H9 (cell line): ENCODE data around the gene TRIM44. TPM values are rescaled to one million over a fixed set of nuclear protein-coding genes. Genes with fewer than 3 reads are reported as not detected.

Experiments
- DNase-seq: peaks from one replicate; pipeline ENCODE4 v3.0.0-alpha.2; 2017
- H2AFZ ChIP-seq: one replicate; pipeline ENCODE4 v1.6.1; 2013; ENCODE audit warnings: mild to moderate bottlenecking, low read length, control low read depth, moderate library complexity
- H2AK5ac ChIP-seq: 2 replicates; pipeline ENCODE4 v1.6.1; 2013; ENCODE audit warnings: low read length, control low read depth, mixed read lengths; ENCODE audit not compliant: insufficient read length
- H2BK120ac ChIP-seq: one replicate; pipeline ENCODE4 v1.6.1; 2013; ENCODE audit warnings: low read depth, mild to moderate bottlenecking, low read length, control low read depth, inconsistent platforms; ENCODE audit not compliant: poor library complexity, severe bottlenecking
- H2BK12ac ChIP-seq: 2 replicates; pipeline ENCODE4 v1.6.1; 2013; ENCODE audit warnings: low read length, control low read depth, mixed read lengths, low read depth; ENCODE audit not compliant: insufficient read length
- H2BK15ac ChIP-seq: 2 replicates; pipeline ENCODE4 v1.6.1; 2013; ENCODE audit warnings: low read depth, low read length, control low read depth
- H2BK20ac ChIP-seq: one replicate; pipeline ENCODE4 v1.6.1; 2013; ENCODE audit warnings: low read depth, mild to moderate bottlenecking, low read length, control low read depth, inconsistent platforms; ENCODE audit not compliant: poor library complexity, severe bottlenecking
- H2BK5ac ChIP-seq: 2 replicates; pipeline ENCODE4 v1.6.1; 2013; ENCODE audit warnings: low read length, control low read depth, mixed read lengths; ENCODE audit not compliant: insufficient read length
- H3K14ac ChIP-seq: 2 replicates; pipeline ENCODE4 v1.6.1; 2013; ENCODE audit warnings: low read length, control low read depth; ENCODE audit not compliant: insufficient read depth
- H3K18ac ChIP-seq: 2 replicates; pipeline ENCODE4 v1.6.1; 2013; ENCODE audit warnings: low read depth, mild to moderate bottlenecking, mixed read lengths, low read length, control low read depth; ENCODE audit not compliant: insufficient read length
- H3K23ac ChIP-seq: 2 replicates; pipeline ENCODE4 v1.6.1; 2013; ENCODE audit warnings: low read length, control low read depth, mixed read lengths, low read depth; ENCODE audit not compliant: insufficient read length
- H3K23me2 ChIP-seq: 2 replicates; pipeline ENCODE4 v1.6.1; 2013; ENCODE audit warnings: low read depth, mild to moderate bottlenecking, mixed read lengths, low read length, control low read depth; ENCODE audit not compliant: insufficient read length, poor library complexity, severe bottlenecking
- H3K27ac ChIP-seq: 2 replicates; pipeline ENCODE4 v1.5.1; 2013; ENCODE audit warnings: low read length, control low read depth, mixed read lengths, low read depth; ENCODE audit not compliant: insufficient read length
- H3K27me3 ChIP-seq: 2 replicates; pipeline ENCODE4 v1.6.1; 2013; ENCODE audit warnings: low read length, control low read depth, inconsistent platforms; ENCODE audit not compliant: insufficient read depth
- H3K4ac ChIP-seq: 2 replicates; pipeline ENCODE4 v1.6.1; 2013; ENCODE audit warnings: low read depth, mild to moderate bottlenecking, control low read depth, inconsistent platforms, low read length, moderate library complexity
- H3K4me1 ChIP-seq: 2 replicates; pipeline ENCODE4 v1.6.1; 2013; ENCODE audit warnings: low read length, control low read depth, inconsistent platforms; ENCODE audit not compliant: insufficient read depth
- H3K4me2 ChIP-seq: 2 replicates; pipeline ENCODE4 v1.6.1; 2013; ENCODE audit warnings: low read length, control low read depth, mixed read lengths; ENCODE audit not compliant: insufficient read length, insufficient read depth
- H3K56ac ChIP-seq: 2 replicates; pipeline ENCODE4 v1.6.1; 2013; ENCODE audit warnings: low read depth, mild to moderate bottlenecking, mixed read lengths, low read length, control low read depth; ENCODE audit not compliant: insufficient read length
- H3K79me1 ChIP-seq: 2 replicates; pipeline ENCODE4 v1.6.1; 2013; ENCODE audit warnings: low read depth, mild to moderate bottlenecking, moderate library complexity, low read length, control low read depth, inconsistent platforms; ENCODE audit not compliant: insufficient read depth, poor library complexity, severe bottlenecking
- H3K79me2 ChIP-seq: 2 replicates; pipeline ENCODE4 v1.6.1; 2013; ENCODE audit warnings: low read length, control low read depth, inconsistent platforms; ENCODE audit not compliant: insufficient read depth
- H3K9ac ChIP-seq: 2 replicates; pipeline ENCODE4 v1.6.1; 2013; ENCODE audit warnings: low read length, control low read depth, mixed read lengths; ENCODE audit not compliant: insufficient read length; ENCODE audit errors: extremely low read depth
- H3K9me3 ChIP-seq: one replicate; pipeline ENCODE4 v1.6.1; 2013; ENCODE audit warnings: low read depth, low read length, inconsistent platforms; ENCODE audit not compliant: control insufficient read depth
- H3T11ph ChIP-seq: one replicate; pipeline ENCODE4 v1.6.1; 2013; ENCODE audit warnings: mild to moderate bottlenecking, low read length, control low read depth, inconsistent platforms
- H4K20me1 ChIP-seq: one replicate; pipeline ENCODE4 v1.6.1; 2013; ENCODE audit not compliant: control insufficient read depth, insufficient read length, insufficient read depth
- H4K5ac ChIP-seq: 2 replicates; pipeline ENCODE4 v1.6.1; 2013; ENCODE audit warnings: low read depth, mild to moderate bottlenecking, mixed read lengths, low read length, control low read depth; ENCODE audit not compliant: insufficient read length
- H4K8ac ChIP-seq: replicated peaks from 2 replicates; pipeline ENCODE4 v1.6.1; 2013; ENCODE audit warnings: low read length, control low read depth, mixed read lengths, low read depth; ENCODE audit not compliant: insufficient read length
- H4K91ac ChIP-seq: 2 replicates; pipeline ENCODE4 v1.6.1; 2013; ENCODE audit warnings: low read depth, mild to moderate bottlenecking, moderate library complexity, mixed read lengths, low read length, control low read depth; ENCODE audit not compliant: insufficient read length
- H3K27ac Mint-ChIP-seq, 3 experiments: 2 replicates in 2 of 3; 3 replicates in 1 of 3; pipeline ENCODE4 v1.8.0; 2020 to 2021; ENCODE audit warnings: mixed read lengths in 3 of 3, mild to moderate bottlenecking in 1 of 3, moderate library complexity in 1 of 3
- H3K27me3 Mint-ChIP-seq: 2 replicates; pipeline ENCODE4 v1.8.0; 2021; ENCODE audit warnings: low read depth, mild to moderate bottlenecking, moderate library complexity, mixed read lengths
- H3K36me3 Mint-ChIP-seq, 3 experiments: 2 replicates in 2 of 3; 3 replicates in 1 of 3; pipeline ENCODE4 v1.8.0; 2020 to 2021; ENCODE audit warnings: low read depth in 3 of 3, mixed read lengths in 3 of 3; ENCODE audit not compliant: insufficient read depth in 1 of 3
- H3K4me1 Mint-ChIP-seq, 2 experiments: 2 replicates each; pipeline ENCODE4 v1.8.0; 2020; ENCODE audit warnings: mixed read lengths in 2 of 2
- H3K4me3 Mint-ChIP-seq, 2 experiments: 2 replicates in 1 of 2; 3 replicates in 1 of 2; pipeline ENCODE4 v1.8.0; 2020 to 2021; ENCODE audit warnings: mild to moderate bottlenecking in 2 of 2, mixed read lengths in 2 of 2, moderate library complexity in 1 of 2
- H3K9me3 Mint-ChIP-seq, 2 experiments: 2 replicates in 1 of 2; 3 replicates in 1 of 2; pipeline ENCODE4 v1.8.0; 2020; ENCODE audit warnings: mild to moderate bottlenecking in 2 of 2, mixed read lengths in 2 of 2, moderate library complexity in 1 of 2
- total RNA-seq: library from RNA; stranded (reverse); gene quantifications from 2 replicates; pipeline ENCODE4 v1.2.1, GENCODE V29; 2021
- TF ChIP-seq, protein P1 (sequence below): fragments of 200-600 bp; sonication (generic); conservative IDR thresholded peaks from 3 replicates; pipeline ENCODE4 v1.8.0; 2021; ENCODE audit warnings: antibody characterized with exemption, mild to moderate bottlenecking

TRIM44 gene
- total RNA-seq, 1 experiment from 2014 or later: 37.7 TPM

GRCh38 chr11:35735903-35736302 lies 73.3 kb downstream of the TRIM44 start:
- peaks cover 7 to 8% of the 10 kb centered on the region in 2 experiments for H3K9me3 Mint-ChIP-seq
- Histone ChIP-seq H3K4ac (no peak overlapping the region), H3K4me1 (no peaks in the 10 kb centered on the region), H3K18ac (no peak overlapping the region), H3K56ac (no peak overlapping the region), H4K5ac (no peak overlapping the region), H2AK5ac (no peak overlapping the region), H2BK5ac (no peak overlapping the region), H2AFZ (no peak overlapping the region), H3K23me2 (no peaks in the 10 kb centered on the region), H3K4me2 (no peak overlapping the region), H3K9ac (no peak overlapping the region), H4K20me1 (no peaks in the 10 kb centered on the region), H4K91ac (no peak overlapping the region), H2BK15ac (no peak overlapping the region), H2BK12ac (no peak overlapping the region), H3T11ph (no peak overlapping the region), H3K79me2 (no peaks in the 10 kb centered on the region), H3K27me3 (0 out of 2 replicates have a peak, but pooled peaks cover 2% of the 10 kb centered on the region), H2BK120ac (no peak overlapping the region), H4K8ac (no peak overlapping the region), H3K27ac (no peak overlapping the region), H3K9me3 (no peaks in the 10 kb centered on the region), H3K23ac (no peak overlapping the region), H3K14ac (no peak overlapping the region), H3K79me1 (no peaks in the 10 kb centered on the region), H2BK20ac (no peak overlapping the region)
- no peak overlapping the region for H3K27ac Mint-ChIP-seq
- peaks cover 8% of the 10 kb centered on the region in 2 experiments for H3K4me1 Mint-ChIP-seq
- peaks cover 17 to 21% (median 20%) of the 10 kb centered on the region in 3 experiments for H3K36me3 Mint-ChIP-seq
- no peak overlapping the region for H3K4me3 Mint-ChIP-seq
- DNase-seq: no peak
- TF ChIP-seq, protein P1, sequence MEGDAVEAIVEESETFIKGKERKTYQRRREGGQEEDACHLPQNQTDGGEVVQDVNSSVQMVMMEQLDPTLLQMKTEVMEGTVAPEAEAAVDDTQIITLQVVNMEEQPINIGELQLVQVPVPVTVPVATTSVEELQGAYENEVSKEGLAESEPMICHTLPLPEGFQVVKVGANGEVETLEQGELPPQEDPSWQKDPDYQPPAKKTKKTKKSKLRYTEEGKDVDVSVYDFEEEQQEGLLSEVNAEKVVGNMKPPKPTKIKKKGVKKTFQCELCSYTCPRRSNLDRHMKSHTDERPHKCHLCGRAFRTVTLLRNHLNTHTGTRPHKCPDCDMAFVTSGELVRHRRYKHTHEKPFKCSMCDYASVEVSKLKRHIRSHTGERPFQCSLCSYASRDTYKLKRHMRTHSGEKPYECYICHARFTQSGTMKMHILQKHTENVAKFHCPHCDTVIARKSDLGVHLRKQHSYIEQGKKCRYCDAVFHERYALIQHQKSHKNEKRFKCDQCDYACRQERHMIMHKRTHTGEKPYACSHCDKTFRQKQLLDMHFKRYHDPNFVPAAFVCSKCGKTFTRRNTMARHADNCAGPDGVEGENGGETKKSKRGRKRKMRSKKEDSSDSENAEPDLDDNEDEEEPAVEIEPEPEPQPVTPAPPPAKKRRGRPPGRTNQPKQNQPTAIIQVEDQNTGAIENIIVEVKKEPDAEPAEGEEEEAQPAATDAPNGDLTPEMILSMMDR: no peak
- H3K27me3 Mint-ChIP-seq: no peaks in the 10 kb centered on the region
